ENCODE data around the gene HES6. TPM values are rescaled to one million over a fixed set of nuclear protein-coding genes. Genes with fewer than 3 reads are reported as not detected.
A peak's percentile ranks its signal among the peaks of the same experiment; 100 is the strongest.

Gene HES6
- total RNA-seq, 1 donor from 2014 or later = 5.0 TPM

GRCh38 chr2:238265605-238266004 lies 25.8 kb upstream of the HES6 start:
- Mint-ChIP-seq H3K9me3 (ENCODE audit: unreplicated experiment) (no peaks in the 10 kb centered on the region), H3K4me3 (ENCODE audit: unreplicated experiment) (no peak overlapping the region), H3K27me3 (ENCODE audit: unreplicated experiment) (peaks cover 11% of the 10 kb centered on the region), H3K4me1 (ENCODE audit: unreplicated experiment) (peaks cover 20% of the 10 kb centered on the region), H3K27ac (ENCODE audit: unreplicated experiment) (no peak overlapping the region), H3K36me3 (ENCODE audit: low read depth, unreplicated experiment) (peaks cover 10% of the 10 kb centered on the region)
- TF ChIP-seq CTCF (IDR thresholded peaks at IDR 0.05; ENCODE audit: unreplicated experiment) = no peak
- DNase-seq (ENCODE audit: low spot score) = no peak

GRCh38 chr2:238264072-238264460 lies 24.2 kb upstream of the HES6 start:
- DNase-seq (ENCODE audit: low spot score) = no peak
- no peak for TF ChIP-seq CTCF (IDR thresholded peaks at IDR 0.05; ENCODE audit: unreplicated experiment)
- Mint-ChIP-seq H3K4me1 (ENCODE audit: unreplicated experiment) (peaks cover 22% of the 10 kb centered on the region), H3K9me3 (ENCODE audit: unreplicated experiment) (no peaks in the 10 kb centered on the region), H3K36me3 (ENCODE audit: low read depth, unreplicated experiment) (peaks cover 14% of the 10 kb centered on the region), H3K27ac (ENCODE audit: unreplicated experiment) (no peak overlapping the region), H3K27me3 (ENCODE audit: unreplicated experiment) (peaks cover 10% of the 10 kb centered on the region), H3K4me3 (ENCODE audit: unreplicated experiment) (no peak overlapping the region)

GRCh38 chr2:238263204-238264071 lies 23.6 kb upstream of the HES6 start:
- H3K9me3 Mint-ChIP-seq (ENCODE audit: unreplicated experiment) = no peaks in the 10 kb centered on the region
- peaks cover 10% of the 10 kb centered on the region for H3K27me3 Mint-ChIP-seq (ENCODE audit: unreplicated experiment)
- peak overlapping the region; percentile 5 for H3K27ac Mint-ChIP-seq (ENCODE audit: unreplicated experiment)
- peak overlapping the region; percentile 24 for H3K4me3 Mint-ChIP-seq (ENCODE audit: unreplicated experiment)
- TF ChIP-seq CTCF (IDR thresholded peaks at IDR 0.05; ENCODE audit: unreplicated experiment) = peak; percentile 74
- DNase-seq (ENCODE audit: low spot score) = peak; percentile 89
- H3K36me3 Mint-ChIP-seq (ENCODE audit: low read depth, unreplicated experiment) = peaks cover 10% of the 10 kb centered on the region
- peaks cover 22% of the 10 kb centered on the region for H3K4me1 Mint-ChIP-seq (ENCODE audit: unreplicated experiment)

- Mint-ChIP-seq H3K36me3 (ENCODE audit: low read depth, unreplicated experiment) (peaks cover 10% of the 10 kb centered on the region), H3K27me3 (ENCODE audit: unreplicated experiment) (peaks cover 10% of the 10 kb centered on the region), H3K9me3 (ENCODE audit: unreplicated experiment) (no peaks in the 10 kb centered on the region), H3K4me3 (ENCODE audit: unreplicated experiment) (no peak overlapping the region), H3K27ac (ENCODE audit: unreplicated experiment) (no peak overlapping the region), H3K4me1 (ENCODE audit: unreplicated experiment) (peaks cover 22% of the 10 kb centered on the region)
- no peak for TF ChIP-seq CTCF (IDR thresholded peaks at IDR 0.05; ENCODE audit: unreplicated experiment)
- no peak for DNase-seq (ENCODE audit: low spot score)
Measured at GRCh38 chr2:238262496-238263122, 22.8 kb upstream of the HES6 start.
